OCI-M2 (cell line): ENCODE data around the gene GPC1.
"Not testable (repeated sequence)": the region's sequence is repeated elsewhere in the genome, so short reads cannot be mapped to it uniquely, and the experiment has no call there.

ENCODE experiments used
- DNase-seq: peaks from one replicate; lab custom pipeline; 2025; ENCODE audit not compliant: unreplicated experiment; lab: John Stamatoyannopoulos, UW

Gene GPC1

GRCh38 chr2:240497082-240497481 lies 61.6 kb downstream of the GPC1 start:
- not testable (repeated sequence) for DNase-seq

DNA sequence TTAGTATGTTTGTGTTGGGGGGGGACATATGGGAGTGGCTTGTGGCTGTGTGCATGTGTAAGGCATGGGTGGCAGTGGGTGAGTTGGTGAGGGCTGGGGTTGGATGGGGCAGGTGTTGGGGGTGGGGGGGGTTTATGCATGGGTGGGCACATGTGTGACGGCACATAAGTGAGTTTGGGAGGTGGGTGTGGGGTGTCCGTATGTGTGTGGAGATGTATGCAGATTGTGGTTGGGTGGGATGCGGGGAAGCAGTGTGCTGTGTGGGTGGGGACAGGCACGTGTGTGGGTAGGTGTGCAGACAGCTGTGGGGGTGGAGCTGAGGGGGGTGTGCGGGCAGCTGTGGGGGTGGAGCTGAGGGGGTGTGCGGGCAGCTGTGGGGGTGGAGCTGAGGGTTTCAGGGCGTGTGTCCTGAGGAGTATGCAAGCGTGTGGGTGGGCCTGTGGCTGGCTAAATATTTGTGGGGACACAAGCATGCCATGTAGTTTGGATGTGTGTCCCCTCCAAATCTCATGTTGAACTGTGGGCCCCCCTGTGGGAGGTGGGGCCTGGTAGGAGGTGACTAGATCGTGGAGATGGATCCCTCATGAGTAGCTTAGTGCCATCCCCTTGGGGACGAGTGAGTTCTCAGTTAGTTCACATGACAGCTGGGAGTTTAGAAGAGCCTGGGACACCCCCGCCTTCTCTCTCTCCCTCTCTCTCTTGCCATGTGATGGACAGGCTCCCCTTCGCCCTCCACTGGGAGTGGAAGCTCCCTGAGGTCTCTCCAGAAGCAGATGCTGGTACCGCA lies 62.9 kb downstream of the GPC1 start:
- DNase-seq = no peak

GRCh38 chr2:240498958-240499260 lies 63.4 kb downstream of the GPC1 start:
- no peak for DNase-seq

- no peak for DNase-seq
Measured at GRCh38 chr2:240499309-240500301, 64.1 kb downstream of the GPC1 start.

DNA sequence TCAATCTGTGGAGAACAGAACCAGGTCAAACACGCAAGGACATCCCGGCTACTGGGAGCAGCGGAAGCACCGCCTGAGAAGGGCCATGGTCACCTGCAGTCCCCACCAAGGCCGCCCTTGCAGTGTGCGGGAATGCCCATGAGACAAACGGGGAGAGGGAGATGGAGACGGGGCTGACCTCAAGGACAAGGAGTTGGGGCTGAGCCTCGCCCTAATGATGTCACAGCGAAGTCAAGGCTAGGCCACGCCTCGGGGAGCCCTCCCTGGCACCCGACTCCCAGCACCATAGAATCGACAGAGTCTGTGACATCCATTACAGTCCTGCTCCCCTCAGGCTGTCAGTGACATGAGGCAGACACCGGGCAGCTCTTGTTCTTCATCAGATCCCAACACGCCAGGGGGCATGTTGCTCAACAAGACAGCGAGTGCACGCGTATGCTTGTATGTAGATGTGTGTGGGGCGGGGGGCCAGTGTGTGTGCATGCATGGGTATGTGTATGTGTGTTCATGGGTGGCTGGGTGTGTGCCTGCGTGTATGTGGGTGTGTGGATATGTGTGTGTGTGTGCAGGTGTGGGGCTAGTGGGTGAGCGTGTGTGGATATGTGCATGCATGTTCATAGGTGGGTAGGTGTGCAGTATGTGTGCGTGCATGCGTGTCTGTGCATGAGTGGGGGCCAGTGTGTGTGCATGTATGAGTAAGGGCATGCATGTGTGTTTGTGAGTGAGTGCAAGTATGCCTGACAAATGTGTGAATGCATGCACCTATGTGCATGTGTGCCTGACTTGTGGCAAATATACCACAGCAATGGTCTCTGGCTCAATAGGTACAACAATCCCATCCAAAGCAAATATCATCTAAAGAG lies 65.3 kb downstream of the GPC1 start:
- DNase-seq = no peak

DNA sequence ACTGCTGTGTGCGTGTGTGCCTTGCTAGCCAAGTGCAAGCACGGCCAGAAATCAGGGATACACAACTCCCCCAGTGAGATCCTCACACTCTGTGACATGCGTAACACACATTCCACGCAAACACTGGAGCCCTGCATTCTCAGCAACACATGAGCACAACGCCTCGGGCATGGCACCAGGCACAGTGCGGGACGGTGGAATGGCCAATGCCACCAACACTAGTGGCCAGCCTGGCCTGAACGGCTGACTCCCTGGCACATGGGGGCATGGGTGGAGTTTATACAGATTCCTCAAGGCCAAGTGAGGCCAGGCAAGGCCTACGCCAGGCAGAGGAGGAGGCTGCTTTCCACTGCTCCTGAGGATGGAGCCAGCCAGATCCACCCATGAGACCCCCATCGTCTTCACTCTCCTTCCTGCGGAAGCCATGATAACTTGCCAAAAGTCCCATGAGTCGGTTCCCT lies 66.1 kb downstream of the GPC1 start:
- DNase-seq = no peak

- no peak for DNase-seq
Measured at GRCh38 chr2:240502059-240502429, 66.6 kb downstream of the GPC1 start.

DNA sequence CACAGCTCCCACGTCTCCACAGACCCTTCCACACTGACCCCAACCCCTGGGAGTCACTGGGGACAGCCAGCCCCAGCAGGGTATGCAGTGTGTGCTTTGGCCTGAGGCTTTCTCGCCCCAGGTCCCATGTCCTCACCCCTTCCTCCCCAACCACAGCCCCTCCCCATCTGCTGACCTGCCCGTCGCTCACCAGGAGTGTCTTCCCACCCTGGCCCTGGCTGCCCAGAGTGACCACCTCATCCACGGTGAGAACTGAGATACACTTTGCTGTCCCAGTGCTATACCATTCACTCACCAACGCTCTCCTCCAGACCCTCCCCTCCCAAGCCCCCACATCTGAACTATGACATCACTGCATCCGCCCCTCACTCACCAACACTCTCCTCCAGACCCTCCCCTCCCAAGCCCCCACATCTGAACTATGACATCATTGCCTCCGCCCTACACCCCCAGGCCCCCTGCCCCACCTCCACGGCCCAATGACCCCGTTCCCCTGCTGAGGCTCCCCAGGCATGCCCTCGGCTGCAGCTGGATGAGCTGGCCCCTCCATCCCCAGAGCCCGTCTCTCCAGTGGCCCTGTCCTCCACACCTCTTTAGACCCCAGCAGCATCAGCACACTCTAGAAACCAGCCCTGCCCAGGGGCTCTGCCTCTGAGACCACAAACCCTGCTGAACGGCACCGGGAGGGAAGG lies 67.1 kb downstream of the GPC1 start:
- DNase-seq = no peak

GRCh38 chr2:240503375-240503774 lies 67.9 kb downstream of the GPC1 start:
- no peak for DNase-seq

DNA sequence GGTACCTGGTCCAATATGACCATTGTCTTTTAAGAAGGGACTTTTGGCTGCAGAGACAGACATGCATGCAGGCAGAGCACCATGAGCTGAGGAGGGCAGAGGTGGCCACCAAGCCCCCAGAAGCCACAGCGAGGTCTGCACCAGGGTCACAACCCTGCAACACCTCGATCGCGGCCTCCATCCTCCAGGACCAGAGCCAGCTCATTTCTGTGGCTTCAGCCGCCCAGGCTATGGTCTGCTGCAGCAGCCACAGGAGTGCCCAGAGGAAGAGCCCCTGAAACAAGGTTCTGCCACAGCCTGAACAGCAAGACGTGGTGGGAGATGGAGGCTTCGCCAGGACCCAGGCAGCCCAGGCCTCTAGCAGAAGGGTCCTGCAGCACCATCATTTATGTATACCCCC lies 68.4 kb downstream of the GPC1 start:
- DNase-seq = no peak

GRCh38 chr2:240505910-240506309 lies 70.4 kb downstream of the GPC1 start:
- DNase-seq = no peak

- DNase-seq = no peak
Measured at GRCh38 chr2:240506406-240507059, 71.1 kb downstream of the GPC1 start.

DNA sequence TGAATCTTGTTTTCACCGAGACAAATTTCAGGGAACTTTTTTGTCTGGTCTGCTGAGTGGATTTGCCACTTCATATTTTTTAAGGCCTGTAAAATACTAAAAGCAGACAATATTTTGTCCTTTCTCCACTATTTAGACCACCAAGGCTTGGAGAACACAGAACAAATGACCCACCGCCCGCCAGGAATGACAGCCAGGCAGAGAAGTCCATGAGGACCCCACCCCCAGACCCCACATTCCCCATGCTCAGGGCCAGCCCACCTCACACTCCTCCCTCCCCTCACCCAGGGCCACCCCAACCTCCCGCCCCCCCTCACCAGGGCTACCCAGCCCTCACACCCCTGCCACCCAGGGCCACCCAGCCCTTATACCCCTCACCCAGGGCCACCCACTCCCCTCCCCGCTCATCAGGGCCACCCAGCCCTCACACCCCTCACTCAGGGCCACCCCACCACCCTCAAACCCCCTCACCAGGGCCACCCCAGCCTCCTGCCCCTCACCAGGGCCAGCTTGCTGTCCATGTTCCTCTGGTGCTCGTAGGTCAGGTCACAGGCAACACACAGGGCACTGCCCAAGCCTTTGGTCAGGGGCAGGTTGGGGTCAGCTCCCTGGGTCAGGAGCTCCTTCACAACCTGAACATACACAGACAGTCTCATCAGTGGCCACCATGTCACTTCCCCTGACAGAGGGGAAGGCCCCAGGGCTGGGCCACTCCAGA lies 71.8 kb downstream of the GPC1 start:
- DNase-seq = no peak

DNA sequence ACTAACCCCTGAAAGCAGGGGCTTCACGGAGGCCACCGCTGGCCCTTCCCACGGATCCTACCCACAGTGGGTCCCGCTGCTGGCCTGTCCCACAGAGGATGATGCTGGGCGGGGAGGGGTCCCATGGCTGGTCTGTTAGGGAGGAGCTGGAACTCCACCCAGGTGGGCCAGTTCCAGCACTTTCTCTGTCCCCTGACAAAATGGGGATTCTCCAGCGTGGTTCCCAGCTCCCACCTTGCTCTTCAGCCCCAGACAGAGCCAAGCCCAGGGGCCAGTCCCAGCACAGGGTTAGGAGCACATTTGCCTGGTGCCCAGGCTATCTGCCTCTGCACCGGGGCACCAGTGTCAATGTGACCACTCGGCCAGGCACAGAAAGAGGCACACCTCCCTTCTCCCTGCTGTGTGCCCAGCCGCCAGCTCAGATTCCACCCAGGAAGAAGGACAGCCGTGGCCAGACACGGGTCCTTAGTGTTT lies 72.4 kb downstream of the GPC1 start:
- DNase-seq = no peak

- no peak for DNase-seq
Measured at GRCh38 chr2:240508832-240509545, 73.5 kb downstream of the GPC1 start.

- no peak for DNase-seq
Measured at GRCh38 chr2:240509667-240510512, 74.4 kb downstream of the GPC1 start.

- DNase-seq = no peak
Measured at GRCh38 chr2:240510513-240511210, 75.2 kb downstream of the GPC1 start.
